ENCODE results near the gene THAP10.

- TF ChIP-seq CTCF (IDR thresholded peaks at IDR 0.05; ENCODE audit: borderline replicate concordance, extremely low read depth, low read length, poor library complexity, severe bottlenecking) (no peak), EZH2 (IDR thresholded peaks at IDR 0.05; ENCODE audit: borderline replicate concordance, low read depth, low read length, severe bottlenecking) (no peak)
These were observed 39.5 kb downstream of the THAP10 start for GRCh38 chr15:70852501-70853317.

All from DND-41 (cell line).